ENCODE measurements around the gene POLG. TPM values are rescaled to one million over a fixed set of nuclear protein-coding genes. Genes with fewer than 3 reads are reported as not detected.

The POLG gene
- total RNA-seq, 1 experiment from 2014 or later, result 83.6 TPM

DNA sequence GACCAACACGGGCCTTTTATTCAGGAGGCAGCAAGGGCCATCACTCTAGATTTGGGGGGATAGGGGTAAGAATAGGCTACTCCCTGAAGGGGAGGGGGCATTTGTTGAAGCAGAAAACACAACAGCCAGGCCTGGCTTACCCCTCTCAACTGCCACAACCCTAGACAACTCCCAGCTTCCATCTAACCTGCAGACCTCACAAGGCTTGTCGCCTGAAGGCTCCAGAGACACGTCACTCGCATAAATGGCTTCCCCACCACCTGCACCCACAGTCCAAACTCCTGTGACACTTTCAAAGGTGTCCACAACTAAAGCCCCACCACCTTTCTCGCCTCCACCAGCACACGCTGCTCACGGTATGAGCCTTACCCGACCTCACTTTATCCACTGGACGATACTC, 14.9 kb downstream of the POLG start:
- Mint-ChIP-seq H3K36me3 (ENCODE audit: insufficient read depth, unreplicated experiment) (peaks cover 77% of the 10 kb centered on the region), H3K4me3 (ENCODE audit: low read depth, unreplicated experiment) (no peak overlapping the region), H3K27me3 (ENCODE audit: unreplicated experiment) (no peaks in the 10 kb centered on the region), H3K4me1 (ENCODE audit: low read depth, unreplicated experiment) (peaks cover 18% of the 10 kb centered on the region), H3K9me3 (ENCODE audit: low read depth, unreplicated experiment) (no peaks in the 10 kb centered on the region), H3K27ac (ENCODE audit: unreplicated experiment) (peak overlapping the region; percentile 64)
- intact Hi-C loops (cut with micrococcal nuclease; ENCODE audit: unreplicated experiment), result no loop called here
- TF ChIP-seq, protein P1, sequence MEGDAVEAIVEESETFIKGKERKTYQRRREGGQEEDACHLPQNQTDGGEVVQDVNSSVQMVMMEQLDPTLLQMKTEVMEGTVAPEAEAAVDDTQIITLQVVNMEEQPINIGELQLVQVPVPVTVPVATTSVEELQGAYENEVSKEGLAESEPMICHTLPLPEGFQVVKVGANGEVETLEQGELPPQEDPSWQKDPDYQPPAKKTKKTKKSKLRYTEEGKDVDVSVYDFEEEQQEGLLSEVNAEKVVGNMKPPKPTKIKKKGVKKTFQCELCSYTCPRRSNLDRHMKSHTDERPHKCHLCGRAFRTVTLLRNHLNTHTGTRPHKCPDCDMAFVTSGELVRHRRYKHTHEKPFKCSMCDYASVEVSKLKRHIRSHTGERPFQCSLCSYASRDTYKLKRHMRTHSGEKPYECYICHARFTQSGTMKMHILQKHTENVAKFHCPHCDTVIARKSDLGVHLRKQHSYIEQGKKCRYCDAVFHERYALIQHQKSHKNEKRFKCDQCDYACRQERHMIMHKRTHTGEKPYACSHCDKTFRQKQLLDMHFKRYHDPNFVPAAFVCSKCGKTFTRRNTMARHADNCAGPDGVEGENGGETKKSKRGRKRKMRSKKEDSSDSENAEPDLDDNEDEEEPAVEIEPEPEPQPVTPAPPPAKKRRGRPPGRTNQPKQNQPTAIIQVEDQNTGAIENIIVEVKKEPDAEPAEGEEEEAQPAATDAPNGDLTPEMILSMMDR (IDR thresholded peaks at IDR 0.05; ENCODE audit: unreplicated experiment), result no peak
- CTCF ChIA-PET, result no interaction called here
- no TSS peak for BruUV-seq (replicated peaks)
- no peak for DNase-seq

DNA sequence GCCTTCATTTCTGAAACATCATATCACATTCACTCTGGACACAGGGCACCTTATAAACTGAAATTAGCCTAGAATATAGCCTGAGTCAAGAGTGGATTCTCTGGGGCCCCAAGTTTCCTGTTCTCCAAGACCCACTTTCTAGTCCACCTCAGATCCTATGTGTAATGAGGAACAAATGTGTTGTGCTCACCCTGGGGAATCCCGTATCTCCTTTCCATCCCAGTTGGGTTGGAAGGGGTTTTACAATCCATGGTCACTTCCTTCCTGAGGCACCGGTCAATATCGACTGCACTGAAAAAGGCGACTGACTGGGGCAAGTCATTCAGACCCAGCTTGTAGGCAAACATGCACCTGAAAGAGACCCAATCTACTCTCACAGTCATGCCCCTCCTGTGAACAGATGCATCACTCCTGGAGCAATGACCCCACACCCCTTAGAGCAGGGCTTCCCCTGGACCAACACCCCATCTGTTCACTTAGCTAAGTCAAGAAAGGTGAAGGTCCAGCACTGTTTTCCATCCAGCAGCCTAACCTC, 17.4 kb downstream of the POLG start:
- intact Hi-C loops (cut with micrococcal nuclease; ENCODE audit: unreplicated experiment), result no loop called here
- H3K4me3 Mint-ChIP-seq (ENCODE audit: low read depth, unreplicated experiment), result no peak overlapping the region
- TSS peak; percentile 5 for BruUV-seq (replicated peaks)
- no peaks in the 10 kb centered on the region for H3K9me3 Mint-ChIP-seq (ENCODE audit: low read depth, unreplicated experiment)
- TF ChIP-seq, protein P1 (IDR thresholded peaks at IDR 0.05; ENCODE audit: unreplicated experiment), result no peak
- H3K36me3 Mint-ChIP-seq (ENCODE audit: insufficient read depth, unreplicated experiment), result peaks cover 82% of the 10 kb centered on the region
- no peak for DNase-seq
- CTCF ChIA-PET, result no interaction called here
- no peak overlapping the region for H3K27ac Mint-ChIP-seq (ENCODE audit: unreplicated experiment)
- H3K4me1 Mint-ChIP-seq (ENCODE audit: low read depth, unreplicated experiment), result peaks cover 9% of the 10 kb centered on the region
- no peaks in the 10 kb centered on the region for H3K27me3 Mint-ChIP-seq (ENCODE audit: unreplicated experiment)

- DNase-seq, result no peak
- Mint-ChIP-seq H3K27me3 (ENCODE audit: unreplicated experiment) (no peaks in the 10 kb centered on the region), H3K4me1 (ENCODE audit: low read depth, unreplicated experiment) (peaks cover 9% of the 10 kb centered on the region), H3K27ac (ENCODE audit: unreplicated experiment) (no peak overlapping the region), H3K9me3 (ENCODE audit: low read depth, unreplicated experiment) (no peaks in the 10 kb centered on the region), H3K36me3 (ENCODE audit: insufficient read depth, unreplicated experiment) (peaks cover 86% of the 10 kb centered on the region), H3K4me3 (ENCODE audit: low read depth, unreplicated experiment) (no peak overlapping the region)
- CTCF ChIA-PET, result no interaction called here
- no TSS peak for BruUV-seq (replicated peaks)
- intact Hi-C loops (cut with micrococcal nuclease; ENCODE audit: unreplicated experiment), result no loop called here
- TF ChIP-seq, protein P1 (IDR thresholded peaks at IDR 0.05; ENCODE audit: unreplicated experiment), result no peak
These were observed 18.1 kb downstream of the POLG start for GRCh38 chr15:89316504-89316903.

GRCh38 chr15:89315375-89315929, 19.2 kb downstream of the POLG start:
- CTCF ChIA-PET, result no interaction called here
- Mint-ChIP-seq H3K4me1 (ENCODE audit: low read depth, unreplicated experiment) (peaks cover 9% of the 10 kb centered on the region), H3K9me3 (ENCODE audit: low read depth, unreplicated experiment) (no peaks in the 10 kb centered on the region), H3K27ac (ENCODE audit: unreplicated experiment) (peak overlapping the region; percentile 56), H3K4me3 (ENCODE audit: low read depth, unreplicated experiment) (no peak overlapping the region), H3K36me3 (ENCODE audit: insufficient read depth, unreplicated experiment) (peaks cover 88% of the 10 kb centered on the region), H3K27me3 (ENCODE audit: unreplicated experiment) (no peaks in the 10 kb centered on the region)
- intact Hi-C loops (cut with micrococcal nuclease; ENCODE audit: unreplicated experiment), result no loop called here
- no TSS peak for BruUV-seq (replicated peaks)
- TF ChIP-seq, protein P1 (IDR thresholded peaks at IDR 0.05; ENCODE audit: unreplicated experiment), result no peak
- DNase-seq, result no peak
